Midbrain (tissue), 1 donor: ENCODE results near the gene RNPEPL1.

Experiments used
- DNase-seq: peaks from one replicate; lab custom pipeline; 2025; lab: John Stamatoyannopoulos, UW

The RNPEPL1 gene

DNA sequence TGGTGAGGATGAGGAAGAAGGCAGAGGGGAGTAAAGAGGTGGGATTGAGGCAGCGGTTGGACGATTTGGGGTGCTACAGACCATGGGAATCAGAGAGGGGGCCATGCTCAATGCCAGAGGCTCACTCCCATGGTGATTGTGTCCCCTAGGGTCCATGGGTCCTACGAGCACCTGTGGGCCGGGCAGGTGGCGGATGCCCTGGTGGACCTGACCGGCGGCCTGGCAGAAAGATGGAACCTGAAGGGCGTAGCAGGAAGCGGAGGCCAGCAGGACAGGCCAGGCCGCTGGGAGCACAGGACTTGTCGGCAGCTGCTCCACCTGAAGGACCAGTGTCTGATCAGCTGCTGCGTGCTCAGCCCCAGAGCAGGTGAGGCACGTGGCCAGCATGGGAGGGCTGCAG lies 23.5 kb downstream of the RNPEPL1 start:
- DNase-seq, result no peak

DNA sequence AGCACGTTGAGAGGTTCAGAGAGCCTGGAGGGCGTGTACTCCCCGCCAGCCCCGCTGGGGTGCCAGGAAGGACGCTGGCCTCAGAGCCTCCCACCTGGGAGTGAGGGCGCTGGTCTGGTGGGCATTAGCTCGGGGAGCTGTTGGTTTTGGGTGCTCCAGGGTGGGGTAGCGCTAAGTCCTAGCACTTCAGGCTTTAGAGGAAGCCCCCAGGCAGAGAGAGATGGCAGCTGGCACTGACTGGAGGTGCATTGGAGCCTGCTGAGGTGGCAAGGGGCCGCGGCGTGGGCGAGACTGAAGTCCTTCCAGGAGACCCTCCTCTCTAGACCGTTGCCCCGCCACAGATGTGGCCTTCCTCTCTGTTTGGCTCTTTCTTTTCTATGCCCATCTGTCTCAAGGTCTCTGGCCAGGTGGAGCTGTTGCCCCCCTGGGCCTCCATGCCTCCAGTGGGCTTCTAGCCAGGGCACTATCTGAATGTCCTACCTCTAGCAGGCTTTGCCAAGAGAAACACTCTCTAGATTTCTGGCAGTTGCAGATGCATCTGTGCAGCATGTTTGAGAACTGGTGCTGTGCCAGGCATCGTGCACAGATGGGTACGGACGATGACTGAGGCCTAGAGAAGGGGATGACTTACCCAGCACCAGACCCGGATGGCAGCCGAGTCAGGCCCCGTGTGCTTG lies 24.9 kb downstream of the RNPEPL1 start:
- DNase-seq, result no peak

DNA sequence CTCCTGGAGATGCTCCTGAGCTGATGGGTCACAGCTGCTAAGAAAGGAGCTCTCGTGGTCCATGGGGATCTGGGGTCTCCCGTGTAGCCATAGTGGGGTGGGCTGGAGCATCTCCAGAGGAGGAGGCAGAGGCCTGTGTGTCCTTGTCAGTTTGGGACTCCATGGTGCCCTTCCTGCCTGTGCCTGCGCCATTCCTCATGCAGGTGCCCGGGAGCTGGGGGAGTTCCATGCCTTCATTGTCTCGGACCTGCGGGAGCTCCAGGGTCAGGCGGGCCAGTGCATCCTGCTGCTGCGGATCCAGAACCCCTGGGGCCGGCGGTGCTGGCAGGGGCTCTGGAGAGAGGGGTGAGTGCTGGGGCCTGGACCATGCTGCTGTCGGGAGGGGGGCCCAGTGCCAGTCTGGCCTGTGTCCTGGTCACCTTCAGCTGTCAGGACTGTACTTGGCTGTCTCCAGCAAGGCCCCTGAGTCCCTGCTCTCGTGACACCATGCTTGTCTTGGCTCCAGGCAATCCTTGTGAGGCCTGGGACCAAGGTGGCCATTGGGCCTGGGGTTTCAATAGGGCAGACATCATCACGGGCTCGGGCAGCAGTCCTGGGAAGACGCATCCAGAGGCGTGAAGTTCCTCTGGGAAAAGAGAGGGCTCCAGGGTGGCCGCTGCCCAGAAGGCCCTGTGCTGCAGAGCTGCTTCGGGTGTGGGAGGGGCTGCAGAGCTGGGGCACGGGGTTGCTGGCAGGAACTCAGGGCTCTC lies 25.6 kb downstream of the RNPEPL1 start:
- no peak for DNase-seq

DNA sequence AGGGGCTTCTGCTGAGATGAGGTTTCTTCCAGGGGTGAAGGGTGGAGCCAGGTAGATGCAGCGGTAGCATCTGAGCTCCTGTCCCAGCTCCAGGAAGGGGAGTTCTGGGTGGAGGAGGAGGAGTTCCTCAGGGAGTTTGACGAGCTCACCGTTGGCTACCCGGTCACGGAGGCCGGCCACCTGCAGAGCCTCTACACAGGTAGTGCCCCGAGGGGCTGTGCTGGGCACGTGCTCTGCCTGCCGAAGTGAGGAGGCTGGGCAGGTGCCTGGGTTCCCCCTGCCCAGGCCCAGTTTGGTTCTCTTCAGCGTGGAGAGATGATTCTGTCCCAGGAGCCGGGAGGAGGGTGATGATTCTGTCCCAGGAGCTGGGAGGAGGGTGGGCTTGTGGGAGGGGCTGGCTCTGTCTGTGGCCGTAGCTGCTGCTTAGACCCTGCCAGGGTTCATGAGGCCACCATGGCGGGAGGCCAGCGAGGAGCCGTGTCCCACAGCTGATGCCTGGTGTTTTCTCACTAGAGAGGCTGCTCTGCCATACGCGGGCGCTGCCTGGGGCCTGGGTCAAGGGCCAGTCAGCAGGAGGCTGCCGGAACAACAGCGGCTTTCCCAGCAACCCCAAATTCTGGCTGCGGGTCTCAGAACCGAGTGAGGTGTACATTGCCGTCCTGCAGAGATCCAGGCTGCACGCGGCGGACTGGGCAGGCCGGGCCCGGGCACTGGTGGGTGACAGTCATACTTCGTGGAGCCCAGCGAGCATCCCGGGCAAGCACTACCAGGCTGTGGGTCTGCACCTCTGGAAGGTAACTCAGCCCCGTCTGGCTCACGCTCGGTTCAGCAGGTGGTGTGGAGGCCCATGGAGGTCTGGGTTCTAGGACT lies 26.5 kb downstream of the RNPEPL1 start:
- DNase-seq, result no peak

DNA sequence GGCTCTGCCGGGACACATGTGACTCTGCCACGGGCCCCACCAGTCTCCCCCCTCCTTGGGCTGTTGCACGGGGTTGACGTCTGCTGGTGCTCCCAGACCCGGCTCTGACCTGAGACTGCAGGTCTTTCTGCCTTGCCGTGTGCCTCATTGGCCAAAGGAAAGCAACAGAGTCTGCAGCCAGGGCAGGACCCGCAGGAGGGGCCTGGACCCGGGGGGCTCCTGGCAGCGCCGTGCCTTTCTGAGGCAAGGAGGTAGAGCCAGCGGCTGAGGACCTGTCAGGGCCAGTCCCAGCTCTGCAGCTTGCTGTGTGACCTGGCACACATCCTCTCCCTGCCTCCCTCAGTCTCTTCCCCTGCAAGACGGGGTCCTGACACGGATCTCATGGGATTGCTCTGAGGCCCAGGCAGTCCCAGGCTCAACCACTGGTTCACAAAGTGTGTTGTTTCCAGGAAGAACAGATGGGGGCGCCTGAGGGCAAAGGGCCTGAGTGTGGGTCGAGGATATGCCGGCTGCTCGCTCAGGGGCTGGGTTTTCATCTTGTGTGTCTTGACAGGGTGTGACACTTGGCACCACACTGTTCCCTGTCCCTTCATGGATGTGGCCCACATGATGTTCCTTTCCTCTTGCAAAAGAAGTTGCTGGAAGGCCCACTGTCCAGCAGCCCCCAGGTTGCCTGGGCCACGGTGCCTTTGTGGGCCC lies 27.2 kb downstream of the RNPEPL1 start:
- no peak for DNase-seq

DNA sequence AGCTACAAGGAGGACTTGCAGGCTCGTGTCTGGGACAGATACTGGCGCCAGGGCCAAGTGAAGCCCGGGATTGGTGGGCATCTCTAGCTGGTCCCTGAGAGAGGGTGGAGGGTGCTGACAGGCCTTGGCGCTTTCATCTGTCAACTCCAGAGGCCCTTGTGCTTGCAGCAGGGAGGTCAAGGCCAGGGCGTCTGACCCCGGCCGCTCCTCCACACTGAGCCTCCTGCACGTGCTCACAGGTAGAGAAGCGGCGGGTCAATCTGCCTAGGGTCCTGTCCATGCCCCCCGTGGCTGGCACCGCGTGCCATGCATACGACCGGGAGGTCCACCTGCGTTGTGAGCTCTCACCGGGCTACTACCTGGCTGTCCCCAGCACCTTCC lies 27.8 kb downstream of the RNPEPL1 start:
- no peak for DNase-seq

DNA sequence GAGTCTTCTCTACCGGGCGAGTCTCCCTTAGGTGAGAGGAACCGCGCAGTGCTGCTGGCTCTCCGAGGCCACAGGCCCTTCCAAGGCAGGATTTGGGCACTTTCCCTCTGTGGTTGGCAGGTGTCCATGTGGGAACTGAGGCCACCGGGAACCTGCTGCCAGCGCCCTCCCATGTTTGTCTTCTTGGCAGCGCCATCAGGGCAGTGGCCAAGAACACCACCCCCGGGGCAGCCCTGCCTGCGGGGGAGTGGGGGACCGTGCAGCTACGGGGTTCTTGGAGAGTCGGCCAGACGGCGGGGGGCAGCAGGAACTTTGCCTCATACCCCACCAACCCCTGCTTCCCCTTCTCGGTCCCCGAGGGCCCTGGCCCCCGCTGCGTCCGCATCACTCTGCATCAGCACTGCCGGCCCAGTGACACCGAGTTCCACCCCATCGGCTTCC lies 28.2 kb downstream of the RNPEPL1 start:
- DNase-seq, result peak; percentile 80

DNA sequence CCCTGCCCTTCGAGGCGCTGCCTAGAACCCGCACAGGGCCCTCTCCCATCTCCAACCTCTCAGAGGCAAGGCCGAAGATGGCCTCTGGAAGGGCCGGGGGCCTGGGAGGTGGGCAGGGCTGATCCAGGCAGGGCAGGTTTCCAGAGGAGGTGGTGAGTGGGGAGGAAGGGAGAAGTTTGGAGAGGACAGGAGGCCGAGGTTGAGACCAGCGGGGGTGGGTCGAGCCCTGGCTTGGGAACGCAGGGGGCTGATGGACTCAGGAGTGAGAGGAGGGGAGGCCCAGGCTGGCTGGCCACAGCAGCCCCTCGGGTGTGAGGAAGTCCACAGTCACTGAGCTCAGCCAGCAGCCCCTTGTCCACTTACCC lies 28.8 kb downstream of the RNPEPL1 start:
- DNase-seq, result no peak

DNA sequence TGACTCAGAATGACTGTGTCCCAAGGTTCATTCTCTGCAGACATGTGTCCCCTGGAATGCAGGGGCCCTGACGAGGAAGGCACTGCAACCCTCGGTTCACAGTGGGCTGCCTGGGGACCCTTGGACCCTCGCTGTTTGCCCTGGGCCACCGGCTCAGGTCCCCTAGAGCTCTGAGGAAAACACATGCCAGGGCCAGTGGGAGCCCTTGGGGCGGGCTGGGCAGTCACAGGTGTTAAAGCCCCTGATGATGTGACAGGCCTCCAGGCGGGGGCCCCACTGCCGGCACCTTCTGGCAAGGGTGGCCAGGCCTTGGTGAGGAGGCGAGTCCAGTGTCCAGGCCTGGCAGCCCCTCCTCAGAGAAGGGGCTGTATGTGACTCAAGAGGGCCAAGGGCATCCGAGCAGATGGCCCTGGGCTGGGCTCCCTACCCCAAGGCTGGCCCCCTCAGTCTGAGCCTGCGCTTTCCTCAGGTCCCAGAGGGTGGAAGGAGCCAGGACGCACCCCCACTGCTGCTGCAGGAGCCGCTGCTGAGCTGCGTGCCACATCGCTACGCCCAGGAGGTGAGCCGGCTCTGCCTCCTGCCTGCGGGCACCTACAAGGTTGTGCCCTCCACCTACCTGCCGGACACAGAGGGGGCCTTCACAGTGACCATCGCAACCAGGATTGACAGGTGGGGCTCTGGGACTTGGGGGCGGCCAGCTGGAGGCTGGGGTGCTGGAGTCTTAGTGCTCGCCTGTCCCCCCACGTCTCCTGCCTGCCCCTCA lies 29.3 kb downstream of the RNPEPL1 start:
- no peak for DNase-seq

DNA sequence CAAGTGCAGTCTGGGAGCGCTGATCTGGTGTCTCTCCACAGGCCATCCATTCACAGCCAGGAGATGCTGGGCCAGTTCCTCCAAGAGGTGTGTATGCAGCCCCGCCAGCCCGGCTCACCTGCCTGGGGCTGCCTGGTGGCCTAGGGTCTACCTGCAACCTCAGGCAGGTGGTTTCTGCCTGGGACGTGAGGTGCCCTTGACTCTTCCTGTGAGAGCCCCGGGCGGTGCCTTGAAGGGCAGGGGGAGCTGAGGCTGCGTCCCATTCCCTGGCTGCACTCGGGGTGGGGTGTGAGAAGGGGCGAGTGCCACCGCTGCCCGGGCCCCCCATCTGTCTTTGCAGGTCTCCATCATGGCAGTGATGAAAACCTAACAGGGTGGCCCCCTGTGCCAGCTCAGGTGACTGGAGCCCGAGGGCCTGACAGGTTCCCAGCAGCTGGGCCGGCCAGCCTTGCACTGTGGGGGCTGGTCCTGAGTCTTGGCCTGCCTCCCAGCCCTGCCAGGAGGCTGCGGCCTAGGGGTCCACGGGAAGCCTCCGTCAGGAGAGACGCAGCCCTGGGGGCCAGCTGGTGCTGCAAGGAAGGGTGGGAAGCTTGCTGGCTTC lies 30.1 kb downstream of the RNPEPL1 start:
- DNase-seq, result no peak

DNA sequence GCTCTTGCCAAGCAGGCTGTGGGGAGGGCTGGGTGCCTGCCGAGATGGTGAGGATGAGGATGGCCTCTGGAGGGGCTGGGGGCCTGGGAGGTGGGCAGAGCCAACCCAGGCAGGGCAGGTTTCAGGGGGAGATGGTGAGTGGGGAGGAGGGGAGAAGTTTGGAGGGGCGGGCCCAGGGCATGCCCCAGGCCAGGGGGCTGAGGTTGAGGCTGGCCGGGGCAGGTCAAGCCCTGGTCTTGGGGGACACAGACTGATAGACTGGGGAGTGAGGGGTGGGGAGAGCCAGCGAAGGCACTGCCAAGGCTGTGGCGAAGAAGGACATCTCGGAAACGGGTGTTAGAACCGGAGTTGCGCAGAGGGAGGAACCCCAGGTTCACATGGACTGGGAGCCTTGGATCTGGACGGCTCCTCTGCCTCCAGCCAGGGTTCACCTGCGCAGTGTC lies 30.9 kb downstream of the RNPEPL1 start:
- DNase-seq, result no peak

DNA sequence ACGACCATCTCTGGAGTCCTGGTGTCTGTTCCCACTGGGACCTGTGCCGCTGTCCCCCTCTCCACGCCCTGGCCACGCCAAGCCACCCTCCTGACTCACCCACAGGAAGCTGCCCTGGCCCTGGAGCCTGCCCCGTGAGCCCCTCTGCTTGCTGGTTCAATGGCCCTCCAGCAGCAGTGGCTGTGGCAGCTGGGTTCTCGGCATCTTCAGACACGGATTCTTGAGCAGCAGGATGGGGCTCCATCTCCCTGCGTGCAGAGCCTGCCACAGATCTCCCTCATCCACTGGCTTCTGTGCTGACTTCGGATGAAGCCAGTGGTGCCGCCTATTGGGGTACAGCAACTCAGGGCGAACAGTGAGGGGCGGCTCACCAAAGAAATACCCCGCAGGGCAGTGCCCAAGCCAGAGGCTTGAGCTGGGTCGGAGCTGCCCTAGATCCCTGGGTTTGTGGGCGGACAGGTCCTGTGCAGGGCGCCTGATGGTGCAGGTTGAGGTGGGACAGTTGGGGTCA lies 32.2 kb downstream of the RNPEPL1 start:
- DNase-seq, result no peak

DNA sequence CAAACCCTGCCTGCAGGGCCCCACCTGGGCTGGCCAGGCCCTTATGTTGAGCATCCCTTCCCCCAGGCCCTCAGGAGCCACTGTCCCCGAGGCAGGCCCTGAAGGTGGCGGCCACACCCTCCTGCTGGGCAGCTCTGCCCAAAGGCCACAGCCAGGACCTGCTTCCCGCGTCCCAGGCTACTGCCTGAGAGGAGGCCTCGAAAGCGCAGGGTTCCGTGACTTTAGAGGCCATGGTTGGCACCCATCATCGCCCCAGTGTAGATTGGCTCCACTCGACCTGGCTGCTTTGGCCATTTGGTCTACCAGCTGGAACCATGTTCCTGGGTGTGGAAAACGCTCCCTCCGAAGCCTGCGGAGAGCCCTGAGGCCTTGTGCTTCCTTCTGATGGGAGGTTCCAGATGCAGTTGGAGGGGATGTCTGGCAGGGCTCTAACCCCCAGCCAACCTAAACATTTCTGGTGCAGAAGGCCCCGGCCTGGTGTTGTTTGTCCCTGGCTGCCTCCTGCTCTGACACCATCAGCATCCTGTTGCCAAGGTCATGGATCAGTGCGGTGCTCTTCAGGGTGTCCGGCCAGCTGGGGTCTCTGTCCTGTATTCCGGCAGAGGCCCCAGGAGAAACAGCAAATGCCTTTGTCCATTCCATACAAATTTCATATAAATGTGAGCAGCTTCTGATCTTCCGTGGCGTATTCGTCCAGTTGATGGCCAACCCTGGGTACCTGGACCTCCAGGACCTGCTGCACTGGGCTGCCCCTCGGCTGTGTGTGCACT lies 33.0 kb downstream of the RNPEPL1 start:
- no peak for DNase-seq

DNA sequence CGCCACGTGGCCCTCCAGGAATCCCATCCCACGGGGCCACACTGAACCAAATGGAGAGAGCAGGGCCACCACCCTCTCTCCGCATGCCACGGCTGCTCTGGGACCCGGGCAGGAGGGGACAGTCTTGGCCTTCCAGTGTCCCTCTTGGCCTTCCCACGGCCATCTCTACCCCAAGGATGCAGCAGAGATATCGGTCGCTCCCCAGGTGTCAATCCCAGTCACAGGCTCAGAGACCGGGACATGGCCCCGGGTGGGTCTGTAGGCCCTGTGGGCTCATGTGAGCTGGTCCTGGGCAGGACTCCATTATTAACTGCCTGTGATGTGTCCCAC lies 33.5 kb downstream of the RNPEPL1 start:
- DNase-seq, result no peak

DNA sequence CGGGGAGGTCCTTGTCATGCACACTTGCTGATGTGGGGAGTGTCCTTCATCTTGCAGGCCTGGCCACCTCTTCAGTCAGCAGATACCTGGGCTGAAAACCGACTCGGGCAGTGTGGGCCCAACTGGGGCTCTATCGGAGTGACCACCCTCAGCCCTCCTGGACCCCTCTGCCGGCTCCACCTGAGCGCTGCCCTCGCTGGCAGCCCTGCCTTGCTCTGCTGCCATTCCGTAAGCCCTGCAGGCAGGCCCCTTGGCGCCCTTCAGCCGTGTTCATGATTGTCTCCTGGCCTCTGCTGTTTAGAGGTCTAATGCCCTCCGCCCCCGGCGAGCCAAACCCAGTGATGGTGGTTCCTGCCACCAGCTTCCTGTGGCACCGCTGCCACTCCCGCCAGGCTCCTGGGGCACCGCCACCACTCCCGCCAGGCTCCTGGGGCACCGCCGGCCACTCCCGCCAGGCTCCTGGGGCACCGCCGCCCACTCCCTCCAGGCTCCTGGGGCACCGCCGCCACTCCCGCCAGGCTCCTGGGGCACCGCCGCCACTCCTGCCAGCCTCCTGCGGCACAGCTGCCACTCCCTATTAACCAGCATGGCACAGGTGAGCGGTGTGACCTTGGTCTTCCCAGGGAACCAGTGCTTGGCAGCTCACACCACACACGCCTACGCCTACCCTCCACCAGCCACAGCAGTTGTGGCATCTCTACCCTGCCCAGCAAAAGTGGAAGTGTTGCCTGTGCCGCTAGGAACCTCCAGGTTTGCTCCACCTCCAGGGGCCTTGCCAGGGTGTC lies 34.2 kb downstream of the RNPEPL1 start:
- DNase-seq, result no peak

DNA sequence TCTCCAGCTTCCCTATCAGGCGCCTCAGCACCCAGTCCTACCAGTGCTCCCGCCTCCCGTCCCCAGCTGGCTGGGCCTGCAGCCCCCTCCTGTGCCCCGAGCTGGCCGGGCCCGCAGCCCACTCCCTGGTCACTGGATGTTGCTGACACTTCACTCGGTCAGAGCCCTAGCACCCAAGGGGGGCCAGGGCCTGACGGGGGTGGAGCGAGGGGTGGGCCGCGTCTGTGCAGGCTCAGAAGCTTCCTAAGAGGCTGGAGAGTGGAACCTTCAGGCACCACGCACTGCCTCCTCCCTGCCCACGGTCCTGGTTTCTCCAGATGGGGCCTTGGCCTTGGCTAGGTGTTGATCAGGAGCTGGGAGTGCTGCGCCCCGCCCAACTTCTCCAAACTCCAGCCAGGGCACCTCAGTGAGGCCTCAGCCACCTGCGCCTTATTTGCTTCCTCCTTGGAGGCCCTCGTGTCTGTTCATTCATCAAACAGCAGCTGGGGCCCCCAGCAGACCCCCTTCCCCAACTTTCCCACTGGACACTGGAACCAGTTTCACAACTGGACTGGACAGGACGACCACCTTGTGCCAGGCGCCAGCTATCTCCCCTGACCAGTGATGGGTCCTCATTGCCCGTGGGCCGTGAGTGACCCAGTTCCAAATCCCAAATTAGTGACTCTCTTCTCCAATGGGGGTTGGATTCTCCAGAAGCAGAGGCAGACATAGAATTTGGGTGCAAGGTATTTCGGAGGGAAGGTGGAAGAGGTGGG lies 35.0 kb downstream of the RNPEPL1 start:
- no peak for DNase-seq

DNA sequence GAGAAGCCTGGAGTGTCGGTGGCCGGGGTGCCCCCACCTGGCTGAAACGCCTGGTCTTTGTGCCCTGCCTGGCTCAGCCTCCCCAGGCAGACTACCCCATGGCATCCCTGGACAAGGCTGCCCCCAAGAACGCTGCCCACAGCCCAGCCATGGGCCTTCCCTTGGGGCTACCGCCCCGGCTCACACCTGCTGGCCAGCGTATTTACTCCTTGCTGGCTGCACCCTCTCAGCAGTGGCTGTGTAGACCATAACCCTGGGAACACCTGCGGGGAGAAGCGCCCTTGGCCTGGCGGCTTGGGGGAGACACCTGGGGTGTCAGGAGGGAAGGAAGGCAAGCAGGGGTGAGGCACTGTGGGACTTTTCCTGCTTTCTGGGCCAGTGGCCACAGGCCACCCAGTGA lies 35.6 kb downstream of the RNPEPL1 start:
- no peak for DNase-seq

DNA sequence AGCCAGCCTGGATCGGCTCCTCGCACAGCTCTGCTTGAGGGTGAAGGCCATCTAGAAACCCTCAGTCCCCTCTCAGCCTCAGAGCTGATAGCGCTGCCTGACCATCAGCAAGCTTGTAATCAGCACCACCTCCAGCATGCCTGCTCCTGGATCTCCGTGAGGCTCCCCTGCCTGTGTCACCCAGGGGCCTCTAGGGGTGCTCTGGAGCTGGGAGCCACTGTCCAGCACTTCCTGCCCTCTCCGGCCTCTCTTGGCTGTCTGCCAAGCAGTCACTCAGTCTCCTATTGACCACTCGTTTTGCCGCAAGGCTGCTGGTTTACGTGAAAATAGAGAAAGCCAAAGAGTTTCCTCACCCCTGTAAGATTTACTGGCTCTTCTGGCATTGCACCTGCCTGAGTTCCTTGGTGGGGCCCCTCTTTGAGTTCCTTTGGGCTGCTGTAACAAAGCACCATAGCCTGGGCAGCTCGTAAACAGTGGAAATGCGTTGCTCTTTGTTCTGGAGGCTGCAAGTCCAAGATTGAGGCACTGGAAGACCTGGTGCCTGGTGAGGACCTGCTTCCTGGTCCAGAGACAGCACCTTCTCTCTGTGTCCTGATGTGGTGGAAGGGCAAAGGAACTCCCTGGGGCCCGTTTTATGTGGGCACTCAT lies 36.1 kb downstream of the RNPEPL1 start:
- peak; percentile 85 for DNase-seq
